GM18873 (cell line): ENCODE results near the gene EML6.
"Not testable (repeated sequence)": the region's sequence is repeated elsewhere in the genome, so short reads cannot be mapped to it uniquely, and the experiment has no call there.

ENCODE experiments used
- ATAC-seq: cut with Tn5 transposase; IDR thresholded peaks from one replicate; pipeline ENCODE4 v1.9.1; 2021; ENCODE audit warnings: mild to moderate bottlenecking, moderate library complexity, moderate number of reproducible peaks; ENCODE audit not compliant: unreplicated experiment, low FRiP score

The EML6 gene

DNA sequence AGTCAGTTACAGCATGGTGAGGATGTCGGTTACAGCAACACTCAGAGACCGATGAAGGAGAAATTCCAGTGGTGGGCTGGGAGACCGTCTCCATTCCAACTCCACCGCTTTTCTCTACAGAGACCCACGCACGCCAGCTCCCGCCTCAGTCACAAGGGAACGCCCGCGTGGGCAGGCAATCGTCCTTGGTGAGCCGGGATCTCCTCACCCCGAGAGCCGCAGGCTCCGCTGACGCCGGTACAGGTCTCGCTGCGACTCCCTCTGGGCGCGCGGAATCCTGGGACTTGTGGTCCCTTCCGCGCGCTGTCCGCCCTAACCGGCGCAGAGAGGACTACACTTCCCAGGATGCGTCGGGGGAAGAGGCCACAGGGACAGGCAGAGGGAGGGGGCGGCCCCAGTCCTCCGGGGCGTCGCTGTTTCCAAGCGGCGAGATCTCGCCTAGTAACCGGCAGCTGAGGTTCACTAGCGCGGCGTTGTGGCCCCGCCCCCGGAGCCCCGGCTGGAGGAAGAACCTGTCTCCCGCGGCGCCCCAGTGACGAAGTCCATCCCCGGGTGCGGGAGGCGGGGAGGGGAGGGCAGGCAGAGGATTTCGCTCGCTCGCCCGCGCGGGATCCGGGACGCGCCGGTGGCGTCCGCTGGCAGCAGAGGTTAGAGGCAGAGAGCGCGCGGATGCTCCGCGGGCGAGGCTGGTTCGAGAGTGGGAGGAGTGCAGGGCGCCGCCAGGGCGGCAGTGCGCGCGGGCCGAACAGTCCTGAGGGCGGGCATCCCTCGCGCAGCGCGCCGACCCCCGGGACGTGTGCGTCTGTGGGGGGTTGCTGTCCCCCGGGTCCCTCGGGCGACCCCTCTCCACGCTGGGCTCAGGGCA lies at the start of gene EML6:
EML6 (plus strand) TSS at position 532 of the 865 bp plus-strand sequence. CDS start 1,400 bp downstream, outside the sequence.
- peak; percentile 97 for ATAC-seq

DNA sequence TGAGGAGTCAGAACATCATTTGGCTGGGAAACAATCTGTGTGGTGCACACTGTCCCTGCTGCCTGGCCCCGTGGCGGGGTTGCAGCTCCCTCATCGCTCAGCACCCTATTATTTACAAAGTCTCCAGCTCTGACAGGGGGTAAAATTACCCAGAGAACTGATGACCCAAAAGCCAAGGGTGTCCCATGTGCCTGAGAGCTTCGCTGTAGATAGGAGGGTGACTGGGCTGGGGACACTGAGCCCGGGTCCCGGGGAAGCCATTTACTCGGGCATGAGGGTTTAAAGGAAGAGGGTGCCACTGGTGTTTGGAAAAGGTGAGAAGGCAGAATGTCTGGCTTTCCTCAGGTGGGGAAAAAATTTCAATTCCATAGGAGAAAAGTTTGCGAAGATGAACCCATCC lies 48.2 kb upstream of the EML6 start:
- ATAC-seq: no peak

DNA sequence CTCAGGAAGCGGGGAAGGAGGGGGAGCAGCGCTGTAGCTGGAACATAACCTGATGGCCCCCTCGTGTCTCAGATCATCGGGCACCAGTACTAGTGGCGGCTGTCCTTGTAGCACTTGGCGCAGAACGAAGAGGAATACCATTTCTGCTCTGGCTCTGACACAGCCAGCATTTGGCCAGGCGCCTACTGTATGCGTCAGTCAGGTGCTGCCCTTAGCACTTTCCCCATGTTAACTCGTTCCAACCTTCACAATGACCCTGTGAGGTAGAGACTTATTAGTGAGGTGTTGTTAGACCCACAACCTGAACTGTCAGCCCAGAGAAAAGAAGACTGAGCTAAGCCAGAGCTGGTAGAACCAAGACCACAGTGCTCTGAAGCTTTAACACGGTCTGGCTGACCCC lies 47.7 kb upstream of the EML6 start:
- no peak for ATAC-seq

- ATAC-seq: no peak
These were observed 46.8 kb upstream of the EML6 start for GRCh38 chr2:54676656-54677055.

DNA sequence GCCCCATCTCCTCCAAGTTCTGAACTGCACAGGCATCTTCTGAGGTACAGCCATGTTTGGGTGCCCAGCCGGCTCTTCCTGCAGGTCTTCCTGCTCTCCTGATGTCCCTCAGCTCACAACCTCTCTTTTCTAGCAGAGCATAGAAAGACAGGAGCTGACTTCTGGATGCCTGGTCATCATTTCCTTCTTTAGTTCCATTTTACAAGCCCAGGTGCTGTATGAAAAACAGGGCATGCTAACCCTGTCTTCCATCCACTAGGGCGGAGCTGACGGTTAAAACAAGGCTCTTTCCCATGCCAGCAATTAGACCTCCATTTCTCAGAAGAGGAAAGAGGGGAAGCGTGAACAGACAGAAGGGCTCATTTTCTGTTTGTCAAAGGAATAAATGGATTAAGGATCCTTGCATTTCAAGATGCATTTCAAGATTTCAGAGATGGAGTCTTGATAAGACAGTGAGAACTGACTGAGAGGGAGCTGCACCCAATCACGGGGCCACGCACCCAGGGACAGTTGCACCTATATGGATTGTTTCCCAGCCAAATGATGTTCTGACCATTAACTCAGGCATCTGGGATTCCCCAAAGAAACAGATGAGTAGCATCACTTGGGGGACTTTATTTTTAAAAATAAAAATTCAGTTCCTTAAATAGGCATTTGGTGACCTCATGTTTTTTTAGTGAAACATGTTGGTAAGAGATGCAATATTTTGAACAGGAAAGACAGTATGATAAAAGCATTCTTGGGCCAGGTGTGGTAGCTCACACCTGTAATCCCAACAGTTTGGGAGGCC lies 45.8 kb upstream of the EML6 start:
- no peak for ATAC-seq

DNA sequence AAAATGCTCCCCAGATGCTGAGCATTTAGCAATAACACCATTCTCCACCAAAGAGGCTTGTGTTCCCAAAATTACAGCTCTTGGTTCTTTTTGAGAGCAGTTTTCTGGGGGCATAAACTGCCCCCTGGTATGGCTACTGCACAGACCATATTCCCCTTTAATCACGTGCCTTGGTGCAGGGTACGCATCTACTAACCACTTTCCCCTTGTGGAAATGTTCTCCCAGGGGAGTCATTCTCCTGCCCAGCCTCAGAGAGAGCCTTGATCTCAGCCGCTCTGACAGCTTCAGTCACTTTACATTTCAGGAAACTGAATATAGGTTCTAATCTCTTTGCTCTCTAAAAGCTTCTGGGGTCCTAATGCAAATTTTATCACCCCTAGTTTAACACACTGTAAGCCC lies 44.7 kb upstream of the EML6 start:
- ATAC-seq: no peak

DNA sequence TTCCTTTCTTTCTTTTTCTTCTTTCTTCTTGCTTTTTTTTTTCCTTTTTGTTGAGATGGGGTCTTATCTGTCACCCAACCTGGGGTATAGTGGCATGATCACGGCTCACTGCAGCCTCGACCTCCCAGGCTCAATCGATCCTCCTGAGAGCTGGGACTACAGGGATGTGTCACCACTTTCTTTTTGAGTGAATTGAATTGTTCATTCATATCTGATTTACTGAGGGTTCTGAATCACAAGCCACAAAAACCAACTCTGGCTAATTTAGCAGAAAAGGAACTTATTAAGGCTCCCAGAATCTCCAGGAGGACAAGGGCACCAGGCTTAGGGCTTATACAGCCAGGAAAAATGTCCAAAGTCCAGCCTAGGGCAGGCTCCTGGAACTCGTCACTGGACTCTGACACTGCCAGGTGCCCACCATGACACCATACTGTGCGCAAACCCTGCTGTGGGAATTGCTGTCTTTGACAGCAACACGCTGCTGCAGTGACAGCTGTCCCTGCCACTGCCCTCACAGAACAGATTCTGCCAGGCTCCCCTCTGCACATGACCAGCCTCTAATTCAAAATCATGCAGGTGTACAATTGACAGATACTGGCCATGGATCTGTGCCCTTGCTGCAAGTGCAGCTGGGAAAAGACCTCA lies 42.9 kb upstream of the EML6 start:
- ATAC-seq: peak; percentile 73

DNA sequence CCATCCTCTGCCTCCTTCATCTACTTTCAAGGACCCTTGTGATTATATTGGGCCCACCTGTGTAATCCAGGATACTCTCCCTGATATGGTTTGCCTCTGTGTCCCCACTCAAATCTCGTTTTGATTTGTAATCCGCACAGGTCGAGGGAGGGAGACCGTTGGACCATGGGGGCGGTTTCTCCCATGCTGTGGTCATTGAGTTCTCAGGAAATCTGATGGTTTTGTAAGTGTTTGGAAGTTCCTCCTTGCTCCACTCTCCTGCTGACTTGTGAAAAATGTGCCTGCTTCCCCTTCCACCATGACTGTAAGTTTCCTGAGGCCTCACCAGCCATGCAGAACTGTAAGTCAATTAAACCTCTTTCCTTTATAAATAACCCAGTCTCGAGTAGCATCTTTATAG lies 42.0 kb upstream of the EML6 start:
- no peak for ATAC-seq

DNA sequence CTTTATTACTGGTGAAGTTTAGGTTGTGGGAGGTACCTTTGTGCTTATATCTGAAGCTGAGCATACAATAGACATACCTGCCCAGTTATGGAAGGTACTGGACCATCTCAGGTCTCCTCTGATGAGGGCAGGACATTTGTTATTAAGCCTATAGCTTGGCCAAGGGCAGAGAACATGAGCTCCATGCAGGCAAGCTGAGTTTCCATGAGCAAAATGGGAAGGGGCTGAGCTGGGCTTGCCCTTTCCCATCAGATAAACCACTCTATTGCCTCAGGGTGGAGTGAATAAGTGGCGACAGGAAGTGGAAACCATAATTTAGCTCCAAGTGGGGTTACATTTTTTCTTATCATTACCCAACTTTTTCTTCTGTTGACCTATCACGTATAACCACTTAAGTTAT lies 39.9 kb upstream of the EML6 start:
- ATAC-seq: no peak

- no peak for ATAC-seq
These were observed 38.1 kb upstream of the EML6 start for GRCh38 chr2:54685263-54685775.

DNA sequence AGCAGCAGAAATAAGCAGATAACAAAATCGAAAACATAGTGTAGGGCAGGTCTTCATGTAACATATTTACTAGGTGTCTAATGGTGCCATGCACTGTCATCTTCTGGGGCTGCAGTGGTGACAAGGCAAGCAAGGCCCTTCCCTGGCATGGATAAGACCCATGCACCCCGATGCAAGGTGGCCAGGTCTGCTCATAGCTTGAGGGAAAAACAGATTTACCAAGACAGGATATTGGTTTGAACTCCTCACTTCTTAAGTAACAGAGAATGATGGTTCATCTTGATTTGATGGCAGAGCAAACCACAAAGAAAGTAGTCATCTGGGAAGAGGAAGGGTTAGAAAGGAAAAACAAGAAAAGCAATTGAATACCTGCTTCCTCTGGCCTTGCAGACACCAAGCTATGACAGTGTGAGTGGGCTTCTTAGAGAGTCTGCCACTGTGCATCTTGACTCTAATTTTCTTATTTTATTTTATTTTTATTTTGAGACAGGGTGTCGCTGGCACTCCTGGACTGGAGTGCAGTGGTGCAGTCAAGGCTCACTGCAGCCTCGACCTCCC lies 35.8 kb upstream of the EML6 start:
- ATAC-seq: no peak

- no peak for ATAC-seq
These were observed 31.9 kb upstream of the EML6 start for GRCh38 chr2:54691445-54692135.

GRCh38 chr2:54692556-54692955 lies 30.9 kb upstream of the EML6 start:
- ATAC-seq: no peak

DNA sequence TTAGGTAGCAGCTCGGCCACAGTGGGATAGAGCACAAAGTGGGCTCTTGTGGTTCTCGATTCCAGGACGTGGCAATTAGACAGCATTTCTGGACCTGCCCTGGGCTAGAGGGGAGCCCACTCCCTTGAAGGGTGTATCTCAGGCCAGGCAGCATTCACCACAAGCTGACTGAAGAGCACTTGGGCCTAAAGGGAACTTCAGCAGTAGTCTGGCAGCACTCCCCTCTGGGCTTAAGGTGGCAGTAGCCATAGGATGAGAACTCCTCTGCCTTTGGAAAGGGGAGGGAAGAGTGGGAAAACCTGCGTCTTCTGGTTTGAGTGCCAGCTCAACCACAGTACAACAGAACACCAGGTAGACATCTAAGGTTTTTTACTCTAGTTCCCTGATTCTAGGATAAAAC lies 28.1 kb upstream of the EML6 start:
- no peak for ATAC-seq

DNA sequence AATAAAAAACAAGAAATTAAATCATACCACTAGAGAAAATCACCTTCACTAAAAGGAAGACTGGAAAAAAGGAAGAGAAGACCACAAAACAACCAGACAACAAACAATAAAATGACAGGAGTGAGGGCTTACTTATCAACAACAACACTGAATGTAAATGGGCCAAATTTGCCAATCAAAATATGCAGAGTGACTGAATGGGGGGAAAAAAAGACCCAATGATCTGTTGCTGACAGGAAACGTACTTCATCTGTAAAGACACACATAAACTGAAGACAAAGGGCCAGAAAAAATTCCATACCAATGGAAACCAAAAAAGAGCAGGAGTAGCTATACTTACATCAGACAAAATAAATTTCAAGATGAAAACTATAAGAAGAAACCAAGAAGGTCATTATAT lies 25.5 kb upstream of the EML6 start:
- no peak for ATAC-seq

DNA sequence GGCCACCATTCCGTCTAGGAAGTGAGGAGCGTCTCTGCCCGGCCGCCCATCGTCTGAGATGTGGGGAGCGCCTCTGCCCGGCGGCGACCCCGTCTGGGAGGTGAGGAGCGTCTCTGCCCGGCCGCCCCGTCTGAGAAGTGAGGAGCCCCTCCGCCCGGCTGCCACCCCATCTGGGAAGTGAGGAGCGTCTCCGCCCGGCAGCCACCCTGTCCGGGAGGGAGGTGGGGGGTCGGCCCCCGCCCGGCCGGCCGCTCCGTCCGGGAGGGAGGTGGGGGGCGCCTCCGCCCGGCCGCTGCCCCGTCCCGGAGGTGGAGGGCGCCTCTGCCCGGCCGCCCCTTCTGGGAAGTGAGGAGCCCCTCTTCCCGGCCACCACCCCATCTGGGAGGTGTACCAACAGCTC lies 24.5 kb upstream of the EML6 start:
- not testable (repeated sequence) for ATAC-seq

DNA sequence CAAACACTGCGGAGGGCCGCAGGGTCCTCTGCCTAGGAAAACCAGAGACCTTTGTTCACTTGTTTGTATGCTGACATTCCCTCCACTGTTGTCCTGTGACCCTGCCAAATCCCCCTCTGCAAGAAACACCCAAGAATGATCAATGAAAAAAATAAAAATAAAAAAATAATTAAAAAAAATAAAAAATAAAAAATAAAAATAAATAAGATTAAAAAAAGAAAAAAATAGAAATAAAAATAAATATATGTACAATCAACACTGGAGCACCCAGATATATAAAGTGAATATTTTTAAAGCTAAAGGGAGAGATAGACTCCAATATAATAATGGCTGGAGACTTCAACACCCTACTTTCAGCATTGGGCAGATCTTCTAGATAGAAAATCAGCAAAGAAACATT lies 23.8 kb upstream of the EML6 start:
- no peak for ATAC-seq

DNA sequence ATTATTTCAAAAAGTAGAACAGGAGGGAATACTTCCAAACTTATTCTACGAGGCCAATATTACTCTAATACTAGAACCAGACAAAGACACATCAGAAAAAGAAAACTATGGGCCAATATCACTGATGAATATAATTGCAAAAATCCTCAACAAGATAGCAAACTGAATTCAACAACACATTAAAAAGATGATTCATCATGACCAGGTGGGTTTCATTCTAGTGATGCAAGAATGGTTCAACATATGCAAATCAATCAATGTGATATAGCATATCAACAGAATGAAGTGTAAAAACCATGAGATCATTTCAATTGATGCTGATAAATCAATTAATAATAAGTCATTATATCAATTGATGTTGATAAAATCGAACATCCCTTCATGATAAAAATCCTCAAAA lies 22.4 kb upstream of the EML6 start:
- ATAC-seq: no peak

DNA sequence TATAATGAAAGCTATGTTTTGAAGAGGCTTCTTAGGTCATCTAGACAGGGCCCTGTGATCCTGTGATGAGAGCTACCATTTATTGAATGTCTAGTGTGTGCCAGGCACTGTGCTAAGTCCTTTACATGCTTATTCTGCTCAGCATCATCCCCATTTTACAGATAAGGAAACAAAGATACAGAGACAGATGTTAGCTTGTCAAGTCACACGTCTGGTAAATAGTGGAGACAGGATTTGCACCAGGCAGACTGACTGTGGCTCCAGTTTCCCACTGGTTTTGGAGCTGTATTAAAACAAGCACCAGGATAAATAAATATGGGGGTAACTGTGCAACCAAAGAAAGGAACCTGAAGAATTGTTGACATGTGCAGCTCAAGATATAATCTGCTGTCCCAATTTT lies 19.2 kb upstream of the EML6 start:
- no peak for ATAC-seq
